Smooth muscle cell (in vitro differentiated cells): Measurements from ENCODE around the gene FAS. TPM values are rescaled to one million over a fixed set of nuclear protein-coding genes. Genes with fewer than 3 reads are reported as not detected.

ENCODE experiments used
- DNase-seq: peaks from one replicate; lab custom pipeline; 2025; ENCODE audit not compliant: unreplicated experiment; lab: John Stamatoyannopoulos, UW
- H2AFZ ChIP-seq: fragments of 200-600 bp; sonication (generic); 2 replicates; pipeline ENCODE4 v1.6.0; 2016; ENCODE audit warnings: antibody characterized with exemption, low read depth, mild to moderate bottlenecking
- H3F3A ChIP-seq: fragments of 200-600 bp; sonication (generic); 2 replicates; pipeline ENCODE4 v1.6.0; 2017; ENCODE audit warnings: antibody characterized with exemption, low read depth
- H3K27ac ChIP-seq: fragments of 200-600 bp; sonication (generic); 2 replicates; pipeline ENCODE4 v1.5.1; 2016; ENCODE audit warnings: low read depth, mild to moderate bottlenecking
- H3K27me3 ChIP-seq: fragments of 200-600 bp; sonication (generic); 2 replicates; pipeline ENCODE4 v1.6.1; 2016; ENCODE audit warnings: low read depth, mild to moderate bottlenecking
- H3K36me3 ChIP-seq: fragments of 200-600 bp; sonication (generic); 2 replicates; pipeline ENCODE4 v1.5.1; 2016; ENCODE audit warnings: low read depth
- H3K4me1 ChIP-seq: fragments of 200-600 bp; sonication (generic); 2 replicates; pipeline ENCODE4 v1.5.1; 2016; ENCODE audit warnings: low read depth
- H3K4me2 ChIP-seq: fragments of 200-600 bp; sonication (generic); 2 replicates; pipeline ENCODE4 v1.6.0; 2016; ENCODE audit warnings: mild to moderate bottlenecking
- H3K4me3 ChIP-seq: fragments of 200-600 bp; sonication (generic); 2 replicates; pipeline ENCODE4 v1.5.1; 2016; ENCODE audit warnings: mild to moderate bottlenecking
- H3K79me2 ChIP-seq: fragments of 200-600 bp; sonication (generic); 2 replicates; pipeline ENCODE4 v1.6.0; 2016; ENCODE audit warnings: low read depth, mild to moderate bottlenecking
- H3K9ac ChIP-seq: fragments of 200-600 bp; sonication (generic); 2 replicates; pipeline ENCODE4 v1.6.0; 2016; ENCODE audit warnings: low read depth
- H3K9me3 ChIP-seq: fragments of 200-600 bp; sonication (generic); replicated peaks from 2 replicates; pipeline ENCODE4 v1.5.1; 2016; ENCODE audit warnings: low read depth
- H4K20me1 ChIP-seq: fragments of 200-600 bp; sonication (generic); 2 replicates; pipeline ENCODE4 v1.6.0; 2016; ENCODE audit warnings: low read depth
- WGBS: methylation state at CpG from one replicate; pipeline ENCODE4 v1.1.7; 2016; ENCODE audit warnings: low lambda C conversion rate; 5-methylcytosine and 5-hydroxymethylcytosine counted together
- polyA plus RNA-seq: library from polyadenylated mRNA; unstranded; fragments of >200 nt; fragmentation: Nextera tagmentation; extraction: Ambion mirVana; gene quantifications from 2 replicates; pipeline ENCODE4 v1.2.1, GENCODE V29; 2016
- total RNA-seq: library from RNA; depleted of rRNA; stranded (reverse); fragments of >200 nt; gene quantifications from 2 replicates; pipeline ENCODE4 v1.2.3, GENCODE V29; 2014
- TF ChIP-seq, protein P1 (sequence below): fragments of 200-600 bp; sonication (generic); IDR thresholded peaks from 2 replicates; pipeline ENCODE4 v1.5.1; 2017; ENCODE audit warnings: borderline replicate concordance, mild to moderate bottlenecking, antibody characterized with exemption; ENCODE audit not compliant: insufficient read depth, poor library complexity, severe bottlenecking

FAS gene
- total and polyA plus RNA-seq, 2 experiments from 2014 or later: 14.4 to 21.8 TPM

DNA sequence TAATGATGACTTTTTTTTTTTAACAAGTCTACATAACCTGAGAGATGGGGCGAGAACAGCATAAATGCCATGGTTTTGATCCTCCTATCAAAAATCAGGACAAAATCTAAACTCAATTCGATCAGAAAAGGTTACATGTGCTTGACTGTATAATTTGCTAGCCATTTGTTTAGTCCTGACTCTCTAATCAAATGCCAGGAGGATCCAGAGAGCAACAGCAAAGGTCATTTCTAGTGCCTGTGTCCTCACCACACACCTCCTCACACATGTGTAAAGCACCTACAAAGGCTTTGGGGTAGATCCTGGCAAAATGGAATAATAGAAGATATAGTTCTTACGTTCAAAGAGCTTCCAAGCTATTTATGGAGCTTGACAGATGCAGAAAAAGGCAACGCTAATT lies 11.0 kb upstream of the FAS start:
- H4K20me1 ChIP-seq: no peaks in the 10 kb centered on the region
- DNase-seq: no peak
- no peaks in the 10 kb centered on the region for H3F3A ChIP-seq
- H3K27me3 ChIP-seq: no peaks in the 10 kb centered on the region
- H3K9ac ChIP-seq: no peak overlapping the region
- no peaks in the 10 kb centered on the region for H3K36me3 ChIP-seq
- H3K4me3 ChIP-seq: no peak overlapping the region
- TF ChIP-seq, protein P1, sequence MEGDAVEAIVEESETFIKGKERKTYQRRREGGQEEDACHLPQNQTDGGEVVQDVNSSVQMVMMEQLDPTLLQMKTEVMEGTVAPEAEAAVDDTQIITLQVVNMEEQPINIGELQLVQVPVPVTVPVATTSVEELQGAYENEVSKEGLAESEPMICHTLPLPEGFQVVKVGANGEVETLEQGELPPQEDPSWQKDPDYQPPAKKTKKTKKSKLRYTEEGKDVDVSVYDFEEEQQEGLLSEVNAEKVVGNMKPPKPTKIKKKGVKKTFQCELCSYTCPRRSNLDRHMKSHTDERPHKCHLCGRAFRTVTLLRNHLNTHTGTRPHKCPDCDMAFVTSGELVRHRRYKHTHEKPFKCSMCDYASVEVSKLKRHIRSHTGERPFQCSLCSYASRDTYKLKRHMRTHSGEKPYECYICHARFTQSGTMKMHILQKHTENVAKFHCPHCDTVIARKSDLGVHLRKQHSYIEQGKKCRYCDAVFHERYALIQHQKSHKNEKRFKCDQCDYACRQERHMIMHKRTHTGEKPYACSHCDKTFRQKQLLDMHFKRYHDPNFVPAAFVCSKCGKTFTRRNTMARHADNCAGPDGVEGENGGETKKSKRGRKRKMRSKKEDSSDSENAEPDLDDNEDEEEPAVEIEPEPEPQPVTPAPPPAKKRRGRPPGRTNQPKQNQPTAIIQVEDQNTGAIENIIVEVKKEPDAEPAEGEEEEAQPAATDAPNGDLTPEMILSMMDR: no peak
- WGBS: 75% methylated on average over 4 of the region's 4 CpGs
- H2AFZ ChIP-seq: no peak overlapping the region
- H3K79me2 ChIP-seq: no peaks in the 10 kb centered on the region
- H3K4me2 ChIP-seq: peak overlapping the region; percentile 76
- H3K27ac ChIP-seq: peak overlapping the region; percentile 22
- H3K9me3 ChIP-seq: no peaks in the 10 kb centered on the region
- H3K4me1 ChIP-seq: peaks cover 14% of the 10 kb centered on the region

DNA sequence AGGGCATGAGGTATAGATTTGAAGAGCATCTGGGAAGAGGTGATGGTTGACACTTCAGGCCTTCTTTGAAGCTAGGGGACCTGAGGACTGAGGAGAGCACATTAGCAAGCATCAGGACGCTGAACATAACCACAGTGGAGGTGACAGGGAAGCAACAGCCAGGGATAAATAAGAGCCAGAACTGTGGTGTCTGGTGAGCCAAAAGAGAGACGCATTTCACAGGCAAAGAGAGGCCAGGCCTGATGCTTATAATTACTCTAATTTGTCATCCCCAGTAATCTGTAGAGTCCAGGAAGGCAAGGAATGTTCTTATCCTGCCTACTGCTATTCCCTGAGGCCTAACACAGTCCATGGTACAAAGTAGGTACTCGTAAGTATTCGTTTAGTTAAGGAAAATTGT lies 10.4 kb upstream of the FAS start:
- H3K27ac ChIP-seq: peak overlapping the region; percentile 22
- 16% methylated on average over 4 of the region's 4 CpGs for WGBS

DNA sequence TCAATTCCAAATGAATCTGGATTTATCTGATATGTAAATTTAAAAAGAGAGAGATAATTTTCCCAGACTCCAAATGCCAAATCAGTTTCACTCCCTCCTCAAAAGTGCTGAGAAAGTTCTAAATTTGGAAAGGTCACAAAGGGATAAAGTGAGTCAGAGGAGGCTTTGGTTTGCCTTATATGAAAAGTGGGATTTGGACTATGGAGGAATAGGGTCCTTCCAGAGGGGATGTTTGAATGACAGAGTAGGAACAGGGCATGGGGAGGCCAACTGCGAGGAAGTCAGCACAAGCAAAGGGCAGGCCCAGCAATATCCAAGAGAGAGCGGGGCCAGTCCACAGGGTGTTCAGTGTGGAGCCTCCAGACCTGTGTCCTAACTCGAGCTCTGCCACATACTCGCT lies 9.8 kb upstream of the FAS start:
- Histone ChIP-seq H3K9ac (no peak overlapping the region), H3K4me2 (peak overlapping the region; percentile 76), H3F3A (no peaks in the 10 kb centered on the region), H3K27me3 (no peaks in the 10 kb centered on the region), H3K4me1 (peaks cover 18% of the 10 kb centered on the region), H3K27ac (peak overlapping the region; percentile 22), H3K4me3 (no peak overlapping the region), H3K9me3 (no peaks in the 10 kb centered on the region), H2AFZ (no peak overlapping the region), H4K20me1 (no peaks in the 10 kb centered on the region), H3K79me2 (no peaks in the 10 kb centered on the region), H3K36me3 (no peaks in the 10 kb centered on the region)
- TF ChIP-seq, protein P1: no peak
- WGBS: 66% methylated on average over 4 of the region's 4 CpGs
- no peak for DNase-seq

More for the DNA sequence above, 10.4 kb upstream of the FAS start:
- no peaks in the 10 kb centered on the region for H3F3A ChIP-seq
- no peak overlapping the region for H2AFZ ChIP-seq
- no peaks in the 10 kb centered on the region for H3K27me3 ChIP-seq
- no peak overlapping the region for H3K4me3 ChIP-seq
- TF ChIP-seq, protein P1: no peak
- H3K4me2 ChIP-seq: peak overlapping the region; percentile 76
- no peak overlapping the region for H3K9ac ChIP-seq
- no peak for DNase-seq
- H3K9me3 ChIP-seq: no peaks in the 10 kb centered on the region
- no peaks in the 10 kb centered on the region for H3K36me3 ChIP-seq
- H4K20me1 ChIP-seq: no peaks in the 10 kb centered on the region
- peaks cover 14% of the 10 kb centered on the region for H3K4me1 ChIP-seq
- no peaks in the 10 kb centered on the region for H3K79me2 ChIP-seq

DNA sequence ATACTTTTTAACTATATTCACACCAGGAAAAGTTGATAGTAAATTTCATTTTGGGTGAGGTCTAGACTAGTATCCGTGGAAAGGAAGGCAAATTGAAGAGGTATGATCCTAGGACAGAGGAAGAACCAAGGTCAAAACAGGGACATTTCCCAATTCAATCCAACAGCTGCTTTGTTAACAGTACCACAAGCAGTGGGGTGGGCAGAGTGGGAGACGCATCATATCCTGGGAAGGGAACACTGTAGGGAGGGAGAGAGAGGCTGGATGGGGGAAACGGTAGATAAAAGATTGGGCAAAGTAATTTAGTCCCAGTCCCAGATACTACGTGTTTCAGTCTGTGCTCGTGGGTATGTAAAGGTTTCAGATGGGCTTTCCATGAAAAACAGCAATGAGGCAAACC lies 9.2 kb upstream of the FAS start:
- Histone ChIP-seq H3K4me2 (peak overlapping the region; percentile 76), H4K20me1 (no peaks in the 10 kb centered on the region), H3K9me3 (no peaks in the 10 kb centered on the region), H3K9ac (no peak overlapping the region), H3K79me2 (no peaks in the 10 kb centered on the region), H3K4me3 (no peak overlapping the region), H2AFZ (no peak overlapping the region), H3K27ac (no peak overlapping the region), H3K27me3 (no peaks in the 10 kb centered on the region), H3K36me3 (no peaks in the 10 kb centered on the region), H3K4me1 (peaks cover 19% of the 10 kb centered on the region), H3F3A (no peaks in the 10 kb centered on the region)
- WGBS: 82% methylated on average over 5 of the region's 5 CpGs
- TF ChIP-seq, protein P1: no peak
- DNase-seq: no peak
